Measurements from ENCODE around the gene APH1A.

GRCh38 chr1:150263549-150263948 is 5.3 kb downstream of the APH1A start:
- TF ChIP-seq, protein P1, sequence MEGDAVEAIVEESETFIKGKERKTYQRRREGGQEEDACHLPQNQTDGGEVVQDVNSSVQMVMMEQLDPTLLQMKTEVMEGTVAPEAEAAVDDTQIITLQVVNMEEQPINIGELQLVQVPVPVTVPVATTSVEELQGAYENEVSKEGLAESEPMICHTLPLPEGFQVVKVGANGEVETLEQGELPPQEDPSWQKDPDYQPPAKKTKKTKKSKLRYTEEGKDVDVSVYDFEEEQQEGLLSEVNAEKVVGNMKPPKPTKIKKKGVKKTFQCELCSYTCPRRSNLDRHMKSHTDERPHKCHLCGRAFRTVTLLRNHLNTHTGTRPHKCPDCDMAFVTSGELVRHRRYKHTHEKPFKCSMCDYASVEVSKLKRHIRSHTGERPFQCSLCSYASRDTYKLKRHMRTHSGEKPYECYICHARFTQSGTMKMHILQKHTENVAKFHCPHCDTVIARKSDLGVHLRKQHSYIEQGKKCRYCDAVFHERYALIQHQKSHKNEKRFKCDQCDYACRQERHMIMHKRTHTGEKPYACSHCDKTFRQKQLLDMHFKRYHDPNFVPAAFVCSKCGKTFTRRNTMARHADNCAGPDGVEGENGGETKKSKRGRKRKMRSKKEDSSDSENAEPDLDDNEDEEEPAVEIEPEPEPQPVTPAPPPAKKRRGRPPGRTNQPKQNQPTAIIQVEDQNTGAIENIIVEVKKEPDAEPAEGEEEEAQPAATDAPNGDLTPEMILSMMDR (IDR thresholded peaks at IDR 0.05), result no peak
- TF ChIP-seq GATA3 (IDR thresholded peaks at IDR 0.05; ENCODE audit: borderline replicate concordance), result no peak
- TF ChIP-seq, protein P2, sequence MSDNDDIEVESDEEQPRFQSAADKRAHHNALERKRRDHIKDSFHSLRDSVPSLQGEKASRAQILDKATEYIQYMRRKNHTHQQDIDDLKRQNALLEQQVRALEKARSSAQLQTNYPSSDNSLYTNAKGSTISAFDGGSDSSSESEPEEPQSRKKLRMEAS (IDR thresholded peaks at IDR 0.05), result no peak
- TF ChIP-seq POLR2A (IDR thresholded peaks at IDR 0.05; ENCODE audit: low read length), result no peak
- TF ChIP-seq HDAC2 (IDR thresholded peaks at IDR 0.05), result no peak
- no peak for TF ChIP-seq JUN (IDR thresholded peaks at IDR 0.05)
- TF ChIP-seq RFX5 (IDR thresholded peaks at IDR 0.05), result no peak

Measured in A549 (cell line).